ENCODE data around the gene CALR.

CALR gene

DNA sequence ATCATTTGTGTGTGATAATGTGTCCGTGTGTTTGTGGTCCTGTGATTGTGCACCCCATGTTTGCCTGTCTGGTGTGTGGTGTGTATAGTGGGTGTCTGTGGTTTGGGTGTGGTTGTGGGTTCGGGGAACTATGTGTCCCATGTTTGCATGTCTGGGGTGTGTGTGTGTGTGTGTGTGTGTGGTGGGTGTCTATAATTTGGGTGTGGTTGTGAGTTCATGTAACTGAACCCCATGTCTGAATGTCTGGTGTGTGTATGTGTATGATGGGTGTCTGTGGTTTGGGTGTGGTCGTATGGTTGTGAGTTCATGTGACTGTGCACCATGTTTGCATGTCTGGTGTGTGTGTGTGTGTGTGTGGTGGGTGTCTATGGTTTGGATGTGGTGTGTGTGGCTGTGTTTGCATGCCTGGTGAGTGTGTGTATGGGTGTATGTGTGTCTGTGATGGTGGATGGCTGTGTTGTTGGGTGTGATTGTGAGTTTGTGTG lies 45.8 kb downstream of the CALR start:
- Histone ChIP-seq H3K4me1 (peaks cover 0 to 30% (median 13%) of the 10 kb centered on the region in 4 donors), H3K27ac (peak overlapping the region in 1 of 2 donors; percentile 29), H3K9me3 (no peaks in the 10 kb centered on the region), H3K4me3 (no peak overlapping the region), H3K36me3 (no peaks in the 10 kb centered on the region), H3K27me3 (no peaks in the 10 kb centered on the region)
- intact Hi-C loops (cut with DNase I; ENCODE audit: low total_unique reads), result no loop called here
- TF ChIP-seq, protein P1, sequence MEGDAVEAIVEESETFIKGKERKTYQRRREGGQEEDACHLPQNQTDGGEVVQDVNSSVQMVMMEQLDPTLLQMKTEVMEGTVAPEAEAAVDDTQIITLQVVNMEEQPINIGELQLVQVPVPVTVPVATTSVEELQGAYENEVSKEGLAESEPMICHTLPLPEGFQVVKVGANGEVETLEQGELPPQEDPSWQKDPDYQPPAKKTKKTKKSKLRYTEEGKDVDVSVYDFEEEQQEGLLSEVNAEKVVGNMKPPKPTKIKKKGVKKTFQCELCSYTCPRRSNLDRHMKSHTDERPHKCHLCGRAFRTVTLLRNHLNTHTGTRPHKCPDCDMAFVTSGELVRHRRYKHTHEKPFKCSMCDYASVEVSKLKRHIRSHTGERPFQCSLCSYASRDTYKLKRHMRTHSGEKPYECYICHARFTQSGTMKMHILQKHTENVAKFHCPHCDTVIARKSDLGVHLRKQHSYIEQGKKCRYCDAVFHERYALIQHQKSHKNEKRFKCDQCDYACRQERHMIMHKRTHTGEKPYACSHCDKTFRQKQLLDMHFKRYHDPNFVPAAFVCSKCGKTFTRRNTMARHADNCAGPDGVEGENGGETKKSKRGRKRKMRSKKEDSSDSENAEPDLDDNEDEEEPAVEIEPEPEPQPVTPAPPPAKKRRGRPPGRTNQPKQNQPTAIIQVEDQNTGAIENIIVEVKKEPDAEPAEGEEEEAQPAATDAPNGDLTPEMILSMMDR (IDR thresholded peaks at IDR 0.05), result no peak
- DNase-seq, result no peak

DNA sequence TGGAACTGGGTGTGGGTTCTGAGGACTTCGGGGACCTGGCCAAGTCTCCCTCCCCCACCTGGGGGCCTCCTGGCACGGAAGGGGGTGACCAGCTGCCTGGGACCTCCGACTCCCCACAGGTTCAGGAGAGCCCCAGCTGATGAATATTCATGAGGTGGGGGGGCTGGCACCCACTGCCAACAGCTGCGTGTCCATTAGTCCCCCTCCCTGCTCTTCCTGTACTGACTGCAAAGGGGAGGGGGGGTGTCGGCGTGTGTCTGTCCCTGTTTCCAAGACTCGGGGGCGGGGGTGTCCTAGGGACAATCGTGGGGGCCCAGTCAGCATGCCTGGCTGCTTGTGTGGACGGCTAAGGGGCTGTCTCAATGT lies 46.3 kb downstream of the CALR start:
- TF ChIP-seq, protein P1 (IDR thresholded peaks at IDR 0.05), result no peak
- intact Hi-C loops (cut with DNase I; ENCODE audit: low total_unique reads), result loop anchor here (5.0 kb wide), 1 partner anchor 43 kb away; no protein-coding TSS in a partner anchor
- Histone ChIP-seq H3K4me3 (no peak overlapping the region), H3K9me3 (no peaks in the 10 kb centered on the region), H3K4me1 (peaks cover 0 to 30% (median 13%) of the 10 kb centered on the region in 4 donors), H3K27ac (peak overlapping the region in 1 of 2 donors; percentile 29), H3K36me3 (no peaks in the 10 kb centered on the region), H3K27me3 (no peaks in the 10 kb centered on the region)
- DNase-seq, result no peak

DNA sequence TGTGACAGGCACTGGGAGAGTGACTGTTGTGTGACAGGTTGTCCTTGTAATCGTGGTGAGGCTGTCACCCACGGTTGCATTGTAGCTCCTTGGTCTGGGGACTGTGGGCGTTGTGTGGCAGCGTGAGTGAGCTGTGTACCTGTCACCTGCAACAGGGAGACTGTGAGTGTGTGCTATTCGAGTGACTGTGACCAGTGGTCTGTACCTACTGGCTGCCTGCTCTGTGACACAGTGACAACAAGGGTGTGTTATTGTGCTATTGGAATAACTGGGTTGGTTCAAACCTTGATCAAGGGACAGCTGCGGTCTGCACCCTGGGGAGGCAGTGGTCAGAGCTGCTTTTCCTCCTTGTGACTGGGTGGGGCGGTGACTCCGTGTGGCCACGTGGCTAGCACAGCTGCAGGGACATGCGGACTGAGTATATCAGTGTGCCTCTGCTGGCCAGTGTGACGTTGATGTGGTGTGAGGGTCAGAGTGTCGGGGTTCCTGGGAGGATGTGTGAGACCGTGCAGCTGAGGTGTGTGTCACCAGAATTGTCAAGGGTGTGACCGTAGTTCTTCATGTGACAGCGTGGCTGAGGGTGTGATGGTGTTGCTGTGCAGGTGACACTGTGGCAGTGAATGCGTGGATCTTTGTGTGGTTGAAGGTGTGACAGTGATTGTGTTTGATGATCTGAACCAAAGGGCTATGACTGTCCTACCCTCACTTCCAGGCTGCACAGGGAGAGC lies 46.8 kb downstream of the CALR start:
- Histone ChIP-seq H3K36me3 (no peaks in the 10 kb centered on the region), H3K27me3 (no peaks in the 10 kb centered on the region), H3K4me1 (peaks cover 0 to 30% (median 13%) of the 10 kb centered on the region in 4 donors), H3K27ac (peak overlapping the region in 1 of 2 donors; percentile 29), H3K9me3 (no peaks in the 10 kb centered on the region), H3K4me3 (no peak overlapping the region)
- TF ChIP-seq, protein P1 (IDR thresholded peaks at IDR 0.05), result no peak
- peak; percentile 72 to 86 for DNase-seq
- intact Hi-C loops (cut with DNase I; ENCODE audit: low total_unique reads), result loop anchor here (5.0 kb wide), 1 partner anchor 42 kb away; no protein-coding TSS in a partner anchor

DNA sequence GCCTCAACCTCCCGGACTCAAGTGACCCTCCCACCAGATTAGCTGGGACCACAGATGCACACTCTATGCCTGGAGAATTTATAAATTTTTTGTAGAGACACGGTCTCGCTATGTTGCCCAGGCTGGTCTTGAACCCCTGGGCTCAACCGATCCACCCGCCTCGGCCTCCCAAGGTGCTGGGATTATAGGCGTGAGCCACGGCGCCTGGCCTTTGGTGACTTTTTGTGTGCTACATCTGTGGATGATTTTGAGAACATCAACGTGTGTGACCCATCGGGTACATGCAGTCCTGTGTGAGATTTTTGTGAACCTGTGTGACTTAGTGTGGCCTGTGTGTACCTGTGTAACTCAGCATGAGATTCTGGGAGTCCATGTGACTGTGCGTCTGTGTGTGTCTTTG lies 48.3 kb downstream of the CALR start:
- peaks cover 0 to 30% (median 13%) of the 10 kb centered on the region in 4 donors for H3K4me1 ChIP-seq
- H3K4me3 ChIP-seq, result no peak overlapping the region
- TF ChIP-seq, protein P1 (IDR thresholded peaks at IDR 0.05), result no peak
- no peak for DNase-seq
- H3K9me3 ChIP-seq, result no peaks in the 10 kb centered on the region
- H3K36me3 ChIP-seq, result no peaks in the 10 kb centered on the region
- H3K27me3 ChIP-seq, result no peaks in the 10 kb centered on the region
- intact Hi-C loops (cut with DNase I; ENCODE audit: low total_unique reads), result loop anchor here (5.0 kb wide), 1 partner anchor 41 kb away; no protein-coding TSS in a partner anchor
- no peak overlapping the region for H3K27ac ChIP-seq

DNA sequence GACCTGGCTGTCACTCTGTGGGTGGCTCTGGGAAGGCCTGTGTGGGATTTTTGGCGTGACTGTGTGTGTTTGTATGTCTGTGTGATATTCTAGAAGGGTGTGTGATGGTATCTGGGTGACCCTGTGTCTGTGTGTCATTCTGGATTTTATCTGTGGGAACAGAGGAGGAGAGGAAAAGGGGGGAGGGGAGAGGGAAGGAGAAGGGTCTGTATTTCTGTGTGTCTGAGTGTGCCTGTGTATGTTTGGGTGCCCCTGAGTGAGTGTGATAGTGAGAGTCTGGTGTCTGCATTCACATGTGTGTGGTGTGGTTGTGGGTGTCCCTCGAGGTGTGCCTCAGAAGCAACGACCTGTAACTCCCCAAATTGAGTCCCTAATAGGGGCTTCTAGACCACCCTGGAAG lies 48.8 kb downstream of the CALR start:
- DNase-seq, result no peak
- Histone ChIP-seq H3K4me3 (no peak overlapping the region), H3K27ac (no peak overlapping the region), H3K27me3 (no peaks in the 10 kb centered on the region), H3K9me3 (no peaks in the 10 kb centered on the region), H3K36me3 (no peaks in the 10 kb centered on the region), H3K4me1 (peaks cover 0 to 30% (median 13%) of the 10 kb centered on the region in 4 donors)
- TF ChIP-seq, protein P1 (IDR thresholded peaks at IDR 0.05), result no peak
- intact Hi-C loops (cut with DNase I; ENCODE audit: low total_unique reads), result loop anchor here (5.0 kb wide), 1 partner anchor 40 kb away; no protein-coding TSS in a partner anchor

All from tibial artery (tissue), 4 donors.